ENCODE data around the gene EEF1A2.
A peak's percentile ranks its signal among the peaks of the same experiment; 100 is the strongest.

Gene EEF1A2

GRCh38 chr20:63447320-63447719 is 51.6 kb downstream of the EEF1A2 start:
- in situ Hi-C loops (cut with HindIII; ENCODE audit: low pct_ligation_motif_present, low pct_unique_long_range_greater_than_20kb, low sequenced_read_pairs), result no loop called here
- DNase-seq, result no peak

GRCh38 chr20:63446216-63447024 is 52.5 kb downstream of the EEF1A2 start:
- no peak for DNase-seq
- in situ Hi-C loops (cut with HindIII; ENCODE audit: low pct_ligation_motif_present, low pct_unique_long_range_greater_than_20kb, low sequenced_read_pairs), result no loop called here

- in situ Hi-C loops (cut with HindIII; ENCODE audit: low pct_ligation_motif_present, low pct_unique_long_range_greater_than_20kb, low sequenced_read_pairs), result no loop called here
- DNase-seq, result no peak
Observed at GRCh38 chr20:63445075-63445734, 53.7 kb downstream of the EEF1A2 start.

DNA sequence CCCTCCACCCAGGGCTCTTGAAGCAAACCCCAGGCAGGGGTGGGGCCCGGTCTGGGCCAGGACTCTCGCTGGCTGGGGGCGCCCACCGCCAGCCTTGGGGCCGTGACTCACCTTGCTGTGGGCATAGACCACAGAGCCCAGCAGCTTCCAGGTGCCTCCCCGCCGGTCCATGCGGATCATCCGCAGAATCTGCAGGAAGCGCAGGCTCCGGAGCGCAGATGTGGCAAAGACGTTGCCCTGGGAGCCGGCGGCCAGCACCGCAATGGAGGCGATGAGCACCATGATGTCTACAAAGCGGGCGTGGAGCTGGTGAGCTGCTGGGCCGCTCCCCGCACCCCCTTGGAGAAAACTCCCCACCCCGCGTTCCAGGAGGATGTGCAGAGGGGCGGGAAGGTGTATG is 54.3 kb downstream of the EEF1A2 start:
- no peak for DNase-seq
- in situ Hi-C loops (cut with HindIII; ENCODE audit: low pct_ligation_motif_present, low pct_unique_long_range_greater_than_20kb, low sequenced_read_pairs), result no loop called here

GRCh38 chr20:63443606-63444395 is 55.1 kb downstream of the EEF1A2 start:
- in situ Hi-C loops (cut with HindIII; ENCODE audit: low pct_ligation_motif_present, low pct_unique_long_range_greater_than_20kb, low sequenced_read_pairs), result no loop called here
- DNase-seq, result no peak

GRCh38 chr20:63442100-63442493 is 56.8 kb downstream of the EEF1A2 start:
- DNase-seq, result peak; percentile 59
- in situ Hi-C loops (cut with HindIII; ENCODE audit: low pct_ligation_motif_present, low pct_unique_long_range_greater_than_20kb, low sequenced_read_pairs), result no loop called here

DNA sequence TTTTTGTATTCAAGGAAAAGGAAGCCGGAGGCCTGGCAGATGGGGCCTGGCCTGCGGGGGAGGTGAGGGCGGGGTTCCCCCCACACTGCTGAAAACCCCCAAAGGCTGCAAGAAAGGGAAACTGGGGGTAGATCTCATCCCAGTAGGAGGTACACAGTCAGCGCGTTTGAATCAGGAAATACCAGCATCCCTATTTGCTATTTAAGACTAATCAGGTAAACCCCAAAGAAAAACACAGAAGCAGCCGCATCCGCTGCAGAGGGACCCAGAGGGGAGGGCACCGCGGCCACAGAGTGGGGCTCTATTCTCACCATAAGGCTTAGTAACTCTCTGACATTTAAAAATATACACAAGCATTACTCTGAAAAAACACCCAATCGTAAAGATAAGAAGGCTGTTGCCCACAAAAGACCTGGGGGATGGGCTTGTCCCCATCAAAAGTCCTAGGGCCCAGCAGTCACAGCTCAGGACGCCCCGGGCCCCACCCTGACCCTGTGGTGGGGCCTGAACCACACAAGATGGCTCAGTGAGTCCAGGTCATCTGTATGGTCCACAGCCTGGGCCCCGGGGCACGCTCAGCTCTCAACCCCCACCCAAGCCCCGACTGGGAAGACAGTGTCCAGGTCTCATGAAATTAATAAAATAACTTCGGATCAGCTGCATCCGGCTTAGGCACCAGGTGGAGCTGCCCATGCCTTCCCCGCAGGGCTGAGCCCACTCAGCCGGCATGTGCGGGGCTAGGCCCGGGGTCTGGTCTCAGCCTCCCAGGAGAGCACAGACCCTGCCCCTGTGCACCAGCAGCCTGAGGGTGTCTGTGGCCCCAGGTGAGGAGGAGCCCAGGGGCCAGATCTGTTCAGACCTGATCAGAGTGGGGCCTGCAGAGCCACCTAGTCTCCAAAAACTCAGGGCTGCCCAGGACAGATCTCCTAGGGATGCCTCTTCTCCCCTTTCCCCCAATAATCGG is 57.5 kb downstream of the EEF1A2 start:
- DNase-seq, result no peak
- in situ Hi-C loops (cut with HindIII; ENCODE audit: low pct_ligation_motif_present, low pct_unique_long_range_greater_than_20kb, low sequenced_read_pairs), result no loop called here

DNA sequence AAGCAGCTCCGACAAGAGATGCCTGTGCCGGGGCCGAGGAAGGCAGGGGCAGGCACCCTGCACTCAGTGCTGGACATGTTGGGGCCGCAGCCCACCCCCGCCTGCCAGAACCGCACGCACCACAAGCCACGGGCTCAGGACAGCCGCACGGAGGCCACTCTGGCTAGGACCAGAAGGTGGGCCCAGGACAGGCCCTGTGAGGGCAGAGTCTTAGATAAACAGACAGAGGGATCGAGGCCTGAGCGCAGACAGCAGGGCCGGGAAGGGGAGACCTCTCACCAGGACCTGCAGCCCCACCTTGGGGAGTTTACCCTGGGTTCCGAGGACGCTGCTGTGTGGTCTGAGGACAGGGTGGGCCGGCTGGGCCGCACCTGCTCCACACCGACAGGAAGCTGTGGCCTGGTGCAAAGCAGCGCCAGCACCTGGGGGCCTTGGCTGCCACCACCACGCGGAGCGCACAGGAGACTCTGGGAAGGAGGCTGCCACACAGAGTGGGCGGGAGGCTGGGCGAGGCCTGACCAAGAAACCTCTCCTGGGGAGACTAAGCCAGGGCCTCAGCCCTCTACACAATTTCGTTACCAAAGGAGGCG is 58.4 kb downstream of the EEF1A2 start:
- in situ Hi-C loops (cut with HindIII; ENCODE audit: low pct_ligation_motif_present, low pct_unique_long_range_greater_than_20kb, low sequenced_read_pairs), result no loop called here
- DNase-seq, result no peak

GRCh38 chr20:63439866-63440265 is 59.0 kb downstream of the EEF1A2 start:
- DNase-seq, result no peak
- in situ Hi-C loops (cut with HindIII; ENCODE audit: low pct_ligation_motif_present, low pct_unique_long_range_greater_than_20kb, low sequenced_read_pairs), result no loop called here

DNA sequence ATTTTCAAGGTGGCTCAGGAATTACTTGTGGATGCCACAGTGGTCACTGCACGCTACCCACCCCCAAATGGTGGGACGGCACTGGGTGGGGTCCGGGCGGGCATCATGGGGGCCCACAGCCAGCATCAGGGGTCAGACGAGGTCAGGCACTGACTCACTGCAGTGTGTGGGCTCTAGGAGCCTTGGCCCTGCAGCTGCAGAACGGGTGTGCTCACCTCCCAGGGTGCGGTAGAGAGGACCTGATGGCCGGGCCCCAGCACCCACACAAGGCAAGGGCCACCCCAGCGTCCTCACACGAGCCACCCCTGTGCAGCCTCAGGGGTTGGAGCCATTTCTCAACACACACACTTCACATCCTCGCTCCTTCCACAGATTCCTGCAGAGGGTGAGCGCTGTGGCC is 60.8 kb downstream of the EEF1A2 start:
- no peak for DNase-seq
- in situ Hi-C loops (cut with HindIII; ENCODE audit: low pct_ligation_motif_present, low pct_unique_long_range_greater_than_20kb, low sequenced_read_pairs), result no loop called here
